IMR-90 (cell line): Measurements from ENCODE around the gene TIPIN.

Source experiments
- CTCF ChIP-seq: conservative IDR thresholded peaks from 2 replicates; pipeline ENCODE4 v1.5.1; 2012; ENCODE audit warnings: mild to moderate bottlenecking, low read depth, low read length, improper control_type of control experiment
- POLR2A ChIP-seq: IDR thresholded peaks from 2 replicates; pipeline ENCODE4 v1.6.1; 2012; ENCODE audit warnings: mild to moderate bottlenecking, low read depth, low read length

- TF ChIP-seq POLR2A (no peak), CTCF (peak; percentile 60)
These were observed 68.9 kb downstream of the TIPIN start for GRCh38 chr15:66287461-66288057.
